HepG2 (cell line): ENCODE data around the gene CD2. TPM values are rescaled to one million over a fixed set of nuclear protein-coding genes. Genes with fewer than 3 reads are reported as not detected.

Source experiments
- ATAC-seq: fragments of 200-7000 bp; cut with Tn5 transposase; 3 replicates; pipeline ENCODE4 v1.9.1; 2020; ENCODE audit warnings: mild to moderate bottlenecking, moderate library complexity
- BruUV-seq: library from RNA; stranded (reverse); fragments of 400-500 nt; replicated peaks from 2 replicates; lab custom pipeline; 2021; lab: Mats Ljungman, UMichigan
- CTCF ChIA-PET: fragments of 300-600 bp; formaldehyde crosslinking; extraction: SDS; loops from one replicate; lab custom pipeline; 2021; ENCODE audit warnings: low total read pairs, inconsistent platforms, low intra/inter-chr PET ratio; lab: Yijun Ruan, JAX
- POLR2A ChIA-PET: fragments of 350-600 bp; sonication (Branson Sonifier 250); formaldehyde crosslinking; loops from one replicate; lab custom pipeline; 2020; ENCODE audit warnings: antibody characterized with exemption, inconsistent platforms; lab: Yijun Ruan, JAX
- DNase-seq: peaks from one replicate; pipeline ENCODE4 v3.0.0-alpha.2; 2015; ENCODE audit warnings: low spot score
- FAIRE-seq: peaks from 3 replicates; lab custom pipeline; 2011; peaks lifted over from hg19 to GRCh38; lab: Jason Lieb, UNC
- H2AFZ ChIP-seq: one replicate; pipeline ENCODE4 v1.6.1; 2011; ENCODE audit warnings: low read length, inconsistent platforms
- H3K27ac ChIP-seq: fragments of 300-600 bp; 3 replicates; pipeline ENCODE4 v1.8.0; 2011; ENCODE audit warnings: mixed run types, mild to moderate bottlenecking, mixed read lengths, low read length, inconsistent platforms; ENCODE audit not compliant: insufficient read depth; ENCODE audit errors: extremely low read length
- H3K27me3 ChIP-seq, 2 experiments: fragments of 200-600 bp in 1 of 2; 2 replicates in 1 of 2; 3 replicates in 1 of 2; pipeline versions ENCODE4 v1.6.0 to v1.8.0; 2011; ENCODE audit warnings: low read length in 2 of 2, mild to moderate bottlenecking in 2 of 2, moderate library complexity in 2 of 2, inconsistent platforms in 1 of 2; ENCODE audit not compliant: insufficient read depth in 2 of 2, control insufficient read depth in 1 of 2
- H3K36me3 ChIP-seq, 2 experiments: fragments of 200-600 bp in 1 of 2; replicated peaks in 1 of 2; 2 replicates in 1 of 2; 3 replicates in 1 of 2; pipeline versions ENCODE4 v1.5.1 to v1.8.0; 2011; ENCODE audit warnings: low read length in 2 of 2, inconsistent platforms in 1 of 2; ENCODE audit not compliant: insufficient read depth in 2 of 2, control insufficient read depth in 1 of 2
- H3K4me1 ChIP-seq: 2 replicates; pipeline ENCODE4 v1.5.1; 2012; ENCODE audit warnings: low read length, inconsistent platforms; ENCODE audit not compliant: insufficient read depth
- H3K4me2 ChIP-seq: 2 replicates; pipeline ENCODE4 v1.6.0; 2011; ENCODE audit warnings: low read depth, low read length, inconsistent platforms
- H3K4me3 ChIP-seq, 3 experiments: fragments of 200-600 bp in 1 of 3; sonication (generic), shearing (Covaris generic) in 1 of 3; replicated peaks in 1 of 3; 2 replicates each; pipeline ENCODE4 v1.5.1; 2011 to 2016; ENCODE audit warnings: low read length in 3 of 3, inconsistent platforms in 2 of 3, low read depth in 2 of 3, mild to moderate bottlenecking in 2 of 3, control low read depth in 1 of 3, mixed read lengths in 1 of 3; ENCODE audit not compliant: insufficient read depth in 1 of 3
- H3K79me2 ChIP-seq: one replicate; pipeline ENCODE4 v1.6.1; 2011; ENCODE audit warnings: low read length, inconsistent platforms; ENCODE audit not compliant: insufficient read depth
- H3K9ac ChIP-seq: 2 replicates; pipeline ENCODE4 v1.6.0; 2011; ENCODE audit warnings: mild to moderate bottlenecking, low read depth, low read length, inconsistent platforms; ENCODE audit not compliant: insufficient read depth
- H3K9me3 ChIP-seq: 2 replicates; pipeline ENCODE4 v1.5.1; 2012; ENCODE audit warnings: mild to moderate bottlenecking, low read length
- H4K20me1 ChIP-seq: 2 replicates; pipeline ENCODE4 v1.6.0; 2011; ENCODE audit warnings: inconsistent platforms, mild to moderate bottlenecking, low read length, moderate library complexity; ENCODE audit not compliant: insufficient read depth
- ATRX ChIP-seq: sonication (generic); formaldehyde crosslinking; IDR thresholded peaks from 2 replicates; pipeline ENCODE4 v1.4.0; 2020; ENCODE audit warnings: missing genetic modification reagents, borderline replicate concordance
- GLMP ChIP-seq: sonication (generic); formaldehyde crosslinking; IDR thresholded peaks from 2 replicates; pipeline ENCODE4 v1.9.0; 2021; ENCODE audit warnings: missing genetic modification reagents, mild to moderate bottlenecking, borderline replicate concordance
- KDM1A ChIP-seq: IDR thresholded peaks from 2 replicates; pipeline ENCODE4 v1.6.1; 2016; ENCODE audit warnings: missing compliant biosample characterization
- MTA1 ChIP-seq: sonication (generic); formaldehyde crosslinking; IDR thresholded peaks from 2 replicates; pipeline ENCODE4 v1.4.0; 2020; ENCODE audit warnings: missing genetic modification reagents, mild to moderate bottlenecking, borderline replicate concordance
- ZNF17 ChIP-seq: sonication (generic); formaldehyde crosslinking; IDR thresholded peaks from 2 replicates; pipeline ENCODE4 v1.5.0; 2020; ENCODE audit warnings: mild to moderate bottlenecking, missing genetic modification reagents
- ZNF589 ChIP-seq: sonication (generic); formaldehyde crosslinking; conservative IDR thresholded peaks from 2 replicates; pipeline ENCODE4 v1.8.0; 2022; ENCODE audit warnings: mild to moderate bottlenecking, moderate library complexity, missing genetic modification reagents
- WGBS: methylation state at CpG from one replicate; pipeline ENCODE4 v1.1.6; 2017; ENCODE audit warnings: low lambda C conversion rate; 5-methylcytosine and 5-hydroxymethylcytosine counted together
- in situ Hi-C: cut with HindIII; loops from 2 replicates; pipeline ENCODE4 v1.10.0; 2017; ENCODE audit warnings: low pct_unique_long_range_greater_than_20kb; ENCODE audit not compliant: extremely low pct_ligation_motif_present
- intact Hi-C: fragments of 100-400 bp; cut with micrococcal nuclease; formaldehyde crosslinking; loops from one replicate; pipeline ENCODE4 v1.10.0; 2022; ENCODE audit not compliant: unreplicated experiment
- polyA plus RNA-seq, 8 experiments: library from polyadenylated mRNA; depleted of rRNA in 3 of 8; stranded (reverse) in 7 of 8; unstranded in 1 of 8; fragments of >200 nt; fragmentation: Illumina TruSeq in 4 of 8; extraction: Trizol in 4 of 8; gene quantifications; 2 replicates each; pipeline versions ENCODE4 v1.2.1 to v1.2.3, GENCODE V29; 2011 to 2016; ENCODE audit warnings: low read depth in 4 of 8, missing spikeins in 1 of 8, mixed read lengths in 1 of 8; ENCODE audit not compliant: insufficient read depth in 1 of 8
- total RNA-seq, 5 experiments: library from RNA; depleted of rRNA; stranded (reverse); fragments of >200 nt; fragmentation: Illumina TruSeq; extraction: Trizol; gene quantifications; 2 replicates each; pipeline ENCODE4 v1.2.3, GENCODE V29; 2016; ENCODE audit warnings: low read depth in 1 of 5
- TF ChIP-seq, protein P1 (sequence below): sonication (generic); formaldehyde crosslinking; IDR thresholded peaks from 2 replicates; pipeline ENCODE4 v1.4.0; 2020; ENCODE audit warnings: missing genetic modification reagents, borderline replicate concordance

Gene CD2
- total and polyA plus RNA-seq, 2 of the 13 experiments (the other 11 are each of a cell fraction or from before 2014, with no cell fraction given) = not detected

GRCh38 chr1:116769104-116769452, 14.8 kb downstream of the CD2 start:
- Histone ChIP-seq H3K9me3 (no peaks in the 10 kb centered on the region), H3K9ac (no peak overlapping the region), H3K79me2 (no peaks in the 10 kb centered on the region), H2AFZ (no peak overlapping the region), H3K27ac (no peak overlapping the region), H3K4me3 (no peak overlapping the region), H3K4me1 (no peaks in the 10 kb centered on the region; the same call in 1 of the 2 replicates), H3K36me3 (no peaks in the 10 kb centered on the region), H3K4me2 (no peak overlapping the region), H4K20me1 (no peaks in the 10 kb centered on the region), H3K27me3 (peaks cover 0 to 4% of the 10 kb centered on the region in 2 experiments; a peak in 1 of 5 replicates)
- FAIRE-seq (no peak), ATAC-seq (no peak), DNase-seq (no peak)
- ChIA-PET POLR2A (no interaction called here), CTCF (no interaction called here)
- no TSS peak for BruUV-seq
- TF ChIP-seq ZNF17 (CRISPR knock-in tag) = no peak
- TF ChIP-seq GLMP (CRISPR knock-in tag) = no peak
- TF ChIP-seq, protein P1, sequence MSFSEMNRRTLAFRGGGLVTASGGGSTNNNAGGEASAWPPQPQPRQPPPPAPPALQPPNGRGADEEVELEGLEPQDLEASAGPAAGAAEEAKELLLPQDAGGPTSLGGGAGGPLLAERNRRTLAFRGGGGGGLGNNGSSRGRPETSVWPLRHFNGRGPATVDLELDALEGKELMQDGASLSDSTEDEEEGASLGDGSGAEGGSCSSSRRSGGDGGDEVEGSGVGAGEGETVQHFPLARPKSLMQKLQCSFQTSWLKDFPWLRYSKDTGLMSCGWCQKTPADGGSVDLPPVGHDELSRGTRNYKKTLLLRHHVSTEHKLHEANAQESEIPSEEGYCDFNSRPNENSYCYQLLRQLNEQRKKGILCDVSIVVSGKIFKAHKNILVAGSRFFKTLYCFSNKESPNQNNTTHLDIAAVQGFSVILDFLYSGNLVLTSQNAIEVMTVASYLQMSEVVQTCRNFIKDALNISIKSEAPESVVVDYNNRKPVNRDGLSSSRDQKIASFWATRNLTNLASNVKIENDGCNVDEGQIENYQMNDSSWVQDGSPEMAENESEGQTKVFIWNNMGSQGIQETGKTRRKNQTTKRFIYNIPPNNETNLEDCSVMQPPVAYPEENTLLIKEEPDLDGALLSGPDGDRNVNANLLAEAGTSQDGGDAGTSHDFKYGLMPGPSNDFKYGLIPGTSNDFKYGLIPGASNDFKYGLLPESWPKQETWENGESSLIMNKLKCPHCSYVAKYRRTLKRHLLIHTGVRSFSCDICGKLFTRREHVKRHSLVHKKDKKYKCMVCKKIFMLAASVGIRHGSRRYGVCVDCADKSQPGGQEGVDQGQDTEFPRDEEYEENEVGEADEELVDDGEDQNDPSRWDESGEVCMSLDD (CRISPR knock-in tag) = no peak
- no peak for TF ChIP-seq ZNF589 (CRISPR knock-in tag)
- no peak for TF ChIP-seq KDM1A
- TF ChIP-seq ATRX (CRISPR knock-in tag) = no peak
- TF ChIP-seq MTA1 (CRISPR knock-in tag) = no peak
- WGBS = 26% methylated on average over 6 of the region's 6 CpGs
- intact Hi-C loops (no loop called here), in situ Hi-C loops (no loop called here)
